Activated CD4-positive, alpha-beta memory T cell treated with anti-CD3 and anti-CD28 coated beads for 36 hours (primary cell): ENCODE data around the gene GCLM. TPM values are rescaled to one million over a fixed set of nuclear protein-coding genes. Genes with fewer than 3 reads are reported as not detected.

Experiments
- microRNA-seq: library from miRNA; unstranded; fragments of <30 nt; microRNA quantifications from one replicate; pipeline ENCODE4 v1.2.0, GENCODE V29; 2022; ENCODE audit warnings: borderline number of aligned reads, borderline microRNAs expressed, borderline replicate concordance
- total RNA-seq, 2 experiments: library from RNA; stranded (reverse); gene quantifications; one replicate each; pipeline ENCODE4 v1.2.3, GENCODE V29; 2021

Gene GCLM
- total RNA-seq, 2 experiments from 2014 or later: 21.7 to 26.5 TPM

Small RNA genes within 50 kb of the gene (microRNA-seq; reads per million reads assigned to microRNA genes)
- 61.3 reads per million, percentile 60 among the genes with 10 or more reads in this experiment for gene MIR760

Other genes with a start within 250 kb of the GCLM start
- gene BCAR3, start 227.6 kb downstream of the GCLM start, total RNA-seq: under 1 TPM; 0.74 to 0.82 TPM
- 10 to 100 TPM; 84.4 to 91.1 TPM for gene DNTTIP2, start 30.2 kb downstream of the GCLM start, total RNA-seq
- not detected for gene ABCA4, start 211.7 kb upstream of the GCLM start, total RNA-seq